HepG2 (cell line): ENCODE results near the gene IQGAP2. TPM values are rescaled to one million over a fixed set of nuclear protein-coding genes. Genes with fewer than 3 reads are reported as not detected.

Source experiments
- ATM ChIP-seq: fragments of 450-650 bp; IDR thresholded peaks from 2 replicates; pipeline ENCODE4 v1.7.1; 2017; ENCODE audit warnings: mild to moderate bottlenecking, borderline replicate concordance
- DPF2 ChIP-seq: sonication (generic); formaldehyde crosslinking; IDR thresholded peaks from 2 replicates; pipeline ENCODE4 v1.4.0; 2020; ENCODE audit warnings: mild to moderate bottlenecking, low read depth, missing genetic modification reagents, borderline replicate concordance
- GTF3A ChIP-seq: sonication (generic); formaldehyde crosslinking; conservative IDR thresholded peaks from 2 replicates; pipeline ENCODE4 v1.4.0; 2020; ENCODE audit warnings: mild to moderate bottlenecking, missing genetic modification reagents
- MYC ChIP-seq: sonication (generic); formaldehyde crosslinking; IDR thresholded peaks from 2 replicates; pipeline ENCODE4 v1.9.0; 2021; ENCODE audit warnings: missing genetic modification reagents, borderline replicate concordance
- POLR2G ChIP-seq: fragments of 200-400 bp; formaldehyde crosslinking; IDR thresholded peaks from 2 replicates; pipeline ENCODE4 v1.6.1; 2018; ENCODE audit warnings: mild to moderate bottlenecking, low read depth, low read length, moderate library complexity
- SP2 ChIP-seq: sonication (generic); formaldehyde crosslinking; IDR thresholded peaks from 2 replicates; pipeline ENCODE4 v1.5.1; 2020; ENCODE audit warnings: mild to moderate bottlenecking, missing genetic modification reagents
- ZBTB1 ChIP-seq: sonication (generic); formaldehyde crosslinking; IDR thresholded peaks from 2 replicates; pipeline ENCODE4 v1.4.0; 2020; ENCODE audit warnings: missing genetic modification reagents, borderline replicate concordance
- ZFP90 ChIP-seq: sonication (generic); formaldehyde crosslinking; IDR thresholded peaks from 2 replicates; pipeline ENCODE4 v1.8.0; 2022; ENCODE audit warnings: missing genetic modification reagents, mild to moderate bottlenecking, inconsistent platforms, borderline replicate concordance
- ZFX ChIP-seq: sonication (generic); formaldehyde crosslinking; IDR thresholded peaks from 2 replicates; pipeline ENCODE4 v1.4.0; 2020; ENCODE audit warnings: mild to moderate bottlenecking, low read depth, missing genetic modification reagents, moderate library complexity
- ZMYM2 ChIP-seq: sonication (generic); formaldehyde crosslinking; IDR thresholded peaks from 2 replicates; pipeline ENCODE4 v1.8.0; 2022; ENCODE audit warnings: mild to moderate bottlenecking, missing genetic modification reagents
- ZNF251 ChIP-seq: sonication (generic); formaldehyde crosslinking; IDR thresholded peaks from 2 replicates; pipeline ENCODE4 v1.9.0; 2021; ENCODE audit warnings: mild to moderate bottlenecking, missing genetic modification reagents
- ZNF607 ChIP-seq: sonication (generic); formaldehyde crosslinking; IDR thresholded peaks from 2 replicates; pipeline ENCODE4 v1.5.1; 2020; ENCODE audit warnings: missing genetic modification reagents, mild to moderate bottlenecking, borderline replicate concordance
- ZNF772 ChIP-seq: sonication (generic); formaldehyde crosslinking; IDR thresholded peaks from 2 replicates; pipeline ENCODE4 v1.5.0; 2020; ENCODE audit warnings: mild to moderate bottlenecking, missing genetic modification reagents
- polyA plus RNA-seq, 8 experiments: library from polyadenylated mRNA; depleted of rRNA in 3 of 8; stranded (reverse) in 7 of 8; unstranded in 1 of 8; fragments of >200 nt; fragmentation: Illumina TruSeq in 4 of 8; extraction: Trizol in 4 of 8; gene quantifications; 2 replicates each; pipeline versions ENCODE4 v1.2.1 to v1.2.3, GENCODE V29; 2011 to 2016; ENCODE audit warnings: low read depth in 4 of 8, missing spikeins in 1 of 8, mixed read lengths in 1 of 8; ENCODE audit not compliant: insufficient read depth in 1 of 8
- total RNA-seq, 5 experiments: library from RNA; depleted of rRNA; stranded (reverse); fragments of >200 nt; fragmentation: Illumina TruSeq; extraction: Trizol; gene quantifications; 2 replicates each; pipeline ENCODE4 v1.2.3, GENCODE V29; 2016; ENCODE audit warnings: low read depth in 1 of 5
- TF ChIP-seq, protein P1 (sequence below): sonication (generic); formaldehyde crosslinking; IDR thresholded peaks from 2 replicates; pipeline ENCODE4 v1.4.0; 2020; ENCODE audit warnings: missing genetic modification reagents
- TF ChIP-seq, protein P2 (sequence below): sonication (generic); formaldehyde crosslinking; IDR thresholded peaks from 2 replicates; pipeline ENCODE4 v1.5.1; 2020; ENCODE audit warnings: missing genetic modification reagents, mild to moderate bottlenecking, borderline replicate concordance
- TF ChIP-seq, protein P3 (sequence below): IDR thresholded peaks from 2 replicates; pipeline ENCODE4 v1.6.1; 2016; ENCODE audit warnings: low read depth, borderline replicate concordance
- TF ChIP-seq, protein P4 (sequence below): sonication (generic); formaldehyde crosslinking; IDR thresholded peaks from 2 replicates; pipeline ENCODE4 v1.5.0; 2020; ENCODE audit warnings: missing genetic modification reagents
- TF ChIP-seq, protein P5 (sequence below): sonication (generic); formaldehyde crosslinking; IDR thresholded peaks from 2 replicates; pipeline ENCODE4 v1.4.0; 2020; ENCODE audit warnings: mild to moderate bottlenecking, missing genetic modification reagents, borderline replicate concordance
- TF ChIP-seq, protein P6 (sequence below): sonication (generic); formaldehyde crosslinking; IDR thresholded peaks from 2 replicates; pipeline ENCODE4 v1.5.0; 2020; ENCODE audit warnings: mild to moderate bottlenecking, missing genetic modification reagents

Gene IQGAP2
- total and polyA plus RNA-seq, 2 of the 13 experiments (the other 11 are each of a cell fraction or from before 2014, with no cell fraction given) = 35.2 to 83.3 TPM

DNA sequence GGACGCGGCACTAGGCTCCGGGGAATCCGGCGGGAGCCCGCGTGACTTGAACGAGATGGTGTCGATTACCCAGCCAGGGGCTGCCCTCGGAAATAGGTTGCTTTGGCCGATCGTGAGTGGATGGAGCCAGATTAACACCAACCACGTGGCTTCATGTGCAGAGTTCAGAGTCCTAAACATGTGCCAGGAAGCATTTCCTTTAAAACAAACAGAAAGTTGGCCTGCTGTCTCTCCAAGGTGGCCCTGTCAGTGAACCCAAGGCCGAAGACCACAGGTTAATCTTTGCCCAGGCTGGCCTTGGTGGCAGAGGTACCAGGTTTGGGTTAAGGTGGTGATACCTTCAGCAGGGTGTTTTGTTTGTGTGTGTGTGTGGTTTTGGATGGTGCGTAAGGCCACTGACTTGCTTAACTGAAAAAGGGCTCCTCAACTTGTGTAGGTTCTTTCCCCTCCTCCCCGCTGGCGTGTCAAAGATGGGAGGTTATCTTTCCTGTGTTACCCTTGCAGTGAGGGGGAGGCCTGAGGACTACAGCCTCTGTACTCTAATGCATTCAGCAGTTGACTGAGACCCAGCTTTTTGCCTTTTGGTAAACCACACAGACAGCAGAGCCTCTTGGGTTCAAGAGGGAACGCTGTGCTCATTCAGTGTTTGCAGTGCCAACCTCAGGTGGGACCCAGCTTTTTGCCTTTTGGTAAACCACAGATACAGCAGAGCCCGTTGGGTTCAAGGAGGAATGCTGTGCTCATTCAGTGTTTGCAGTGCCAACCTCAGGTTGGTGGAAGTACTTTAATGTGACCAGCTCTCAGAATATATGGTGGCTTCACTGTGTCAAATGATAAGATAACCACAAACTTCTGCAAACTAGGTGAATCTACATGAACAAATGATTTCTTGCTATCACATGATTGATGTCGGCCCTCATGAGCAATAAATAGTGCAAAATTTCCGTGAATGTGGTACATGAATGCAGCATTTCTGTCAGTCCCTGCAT, 1.4 kb downstream of the IQGAP2 start (continued):
- peak; percentile 97 for TF ChIP-seq ZMYM2
- TF ChIP-seq DPF2 (CRISPR knock-in tag) = peak; percentile 87
- TF ChIP-seq, protein P1, sequence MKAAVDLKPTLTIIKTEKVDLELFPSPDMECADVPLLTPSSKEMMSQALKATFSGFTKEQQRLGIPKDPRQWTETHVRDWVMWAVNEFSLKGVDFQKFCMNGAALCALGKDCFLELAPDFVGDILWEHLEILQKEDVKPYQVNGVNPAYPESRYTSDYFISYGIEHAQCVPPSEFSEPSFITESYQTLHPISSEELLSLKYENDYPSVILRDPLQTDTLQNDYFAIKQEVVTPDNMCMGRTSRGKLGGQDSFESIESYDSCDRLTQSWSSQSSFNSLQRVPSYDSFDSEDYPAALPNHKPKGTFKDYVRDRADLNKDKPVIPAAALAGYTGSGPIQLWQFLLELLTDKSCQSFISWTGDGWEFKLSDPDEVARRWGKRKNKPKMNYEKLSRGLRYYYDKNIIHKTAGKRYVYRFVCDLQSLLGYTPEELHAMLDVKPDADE (CRISPR knock-in tag) = no peak
- TF ChIP-seq, protein P2, sequence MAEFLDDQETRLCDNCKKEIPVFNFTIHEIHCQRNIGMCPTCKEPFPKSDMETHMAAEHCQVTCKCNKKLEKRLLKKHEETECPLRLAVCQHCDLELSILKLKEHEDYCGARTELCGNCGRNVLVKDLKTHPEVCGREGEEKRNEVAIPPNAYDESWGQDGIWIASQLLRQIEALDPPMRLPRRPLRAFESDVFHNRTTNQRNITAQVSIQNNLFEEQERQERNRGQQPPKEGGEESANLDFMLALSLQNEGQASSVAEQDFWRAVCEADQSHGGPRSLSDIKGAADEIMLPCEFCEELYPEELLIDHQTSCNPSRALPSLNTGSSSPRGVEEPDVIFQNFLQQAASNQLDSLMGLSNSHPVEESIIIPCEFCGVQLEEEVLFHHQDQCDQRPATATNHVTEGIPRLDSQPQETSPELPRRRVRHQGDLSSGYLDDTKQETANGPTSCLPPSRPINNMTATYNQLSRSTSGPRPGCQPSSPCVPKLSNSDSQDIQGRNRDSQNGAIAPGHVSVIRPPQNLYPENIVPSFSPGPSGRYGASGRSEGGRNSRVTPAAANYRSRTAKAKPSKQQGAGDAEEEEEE (CRISPR knock-in tag) = no peak
- TF ChIP-seq, protein P3, sequence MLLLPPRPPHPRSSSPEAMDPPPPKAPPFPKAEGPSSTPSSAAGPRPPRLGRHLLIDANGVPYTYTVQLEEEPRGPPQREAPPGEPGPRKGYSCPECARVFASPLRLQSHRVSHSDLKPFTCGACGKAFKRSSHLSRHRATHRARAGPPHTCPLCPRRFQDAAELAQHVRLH (CRISPR knock-in tag) = peak; percentile 98
- TF ChIP-seq, protein P4, sequence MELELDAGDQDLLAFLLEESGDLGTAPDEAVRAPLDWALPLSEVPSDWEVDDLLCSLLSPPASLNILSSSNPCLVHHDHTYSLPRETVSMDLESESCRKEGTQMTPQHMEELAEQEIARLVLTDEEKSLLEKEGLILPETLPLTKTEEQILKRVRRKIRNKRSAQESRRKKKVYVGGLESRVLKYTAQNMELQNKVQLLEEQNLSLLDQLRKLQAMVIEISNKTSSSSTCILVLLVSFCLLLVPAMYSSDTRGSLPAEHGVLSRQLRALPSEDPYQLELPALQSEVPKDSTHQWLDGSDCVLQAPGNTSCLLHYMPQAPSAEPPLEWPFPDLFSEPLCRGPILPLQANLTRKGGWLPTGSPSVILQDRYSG = peak; percentile 84
- peak; percentile 97 for TF ChIP-seq MYC (CRISPR knock-in tag)
- TF ChIP-seq, protein P5, sequence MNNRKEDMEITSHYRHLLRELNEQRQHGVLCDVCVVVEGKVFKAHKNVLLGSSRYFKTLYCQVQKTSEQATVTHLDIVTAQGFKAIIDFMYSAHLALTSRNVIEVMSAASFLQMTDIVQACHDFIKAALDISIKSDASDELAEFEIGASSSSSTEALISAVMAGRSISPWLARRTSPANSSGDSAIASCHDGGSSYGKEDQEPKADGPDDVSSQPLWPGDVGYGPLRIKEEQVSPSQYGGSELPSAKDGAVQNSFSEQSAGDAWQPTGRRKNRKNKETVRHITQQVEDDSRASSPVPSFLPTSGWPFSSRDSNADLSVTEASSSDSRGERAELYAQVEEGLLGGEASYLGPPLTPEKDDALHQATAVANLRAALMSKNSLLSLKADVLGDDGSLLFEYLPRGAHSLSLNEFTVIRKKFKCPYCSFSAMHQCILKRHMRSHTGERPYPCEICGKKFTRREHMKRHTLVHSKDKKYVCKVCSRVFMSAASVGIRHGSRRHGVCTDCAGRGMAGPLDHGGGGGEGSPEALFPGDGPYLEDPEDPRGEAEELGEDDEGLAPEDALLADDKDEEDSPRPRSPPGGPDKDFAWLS (CRISPR knock-in tag) = no peak
- TF ChIP-seq, protein P6, sequence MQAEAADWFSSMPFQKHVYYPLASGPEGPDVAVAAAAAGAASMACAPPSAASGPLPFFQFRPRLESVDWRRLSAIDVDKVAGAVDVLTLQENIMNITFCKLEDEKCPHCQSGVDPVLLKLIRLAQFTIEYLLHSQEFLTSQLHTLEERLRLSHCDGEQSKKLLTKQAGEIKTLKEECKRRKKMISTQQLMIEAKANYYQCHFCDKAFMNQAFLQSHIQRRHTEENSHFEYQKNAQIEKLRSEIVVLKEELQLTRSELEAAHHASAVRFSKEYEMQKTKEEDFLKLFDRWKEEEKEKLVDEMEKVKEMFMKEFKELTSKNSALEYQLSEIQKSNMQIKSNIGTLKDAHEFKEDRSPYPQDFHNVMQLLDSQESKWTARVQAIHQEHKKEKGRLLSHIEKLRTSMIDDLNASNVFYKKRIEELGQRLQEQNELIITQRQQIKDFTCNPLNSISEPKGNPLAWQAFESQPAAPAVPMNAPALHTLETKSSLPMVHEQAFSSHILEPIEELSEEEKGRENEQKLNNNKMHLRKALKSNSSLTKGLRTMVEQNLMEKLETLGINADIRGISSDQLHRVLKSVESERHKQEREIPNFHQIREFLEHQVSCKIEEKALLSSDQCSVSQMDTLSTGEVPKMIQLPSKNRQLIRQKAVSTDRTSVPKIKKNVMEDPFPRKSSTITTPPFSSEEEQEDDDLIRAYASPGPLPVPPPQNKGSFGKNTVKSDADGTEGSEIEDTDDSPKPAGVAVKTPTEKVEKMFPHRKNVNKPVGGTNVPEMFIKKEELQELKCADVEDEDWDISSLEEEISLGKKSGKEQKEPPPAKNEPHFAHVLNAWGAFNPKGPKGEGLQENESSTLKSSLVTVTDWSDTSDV = no peak
- TF ChIP-seq ATM = no peak
- TF ChIP-seq SP2 = 0 out of 2 replicates have a peak, but pooled peaks have one; percentile 45
- no peak for TF ChIP-seq ZFP90 (CRISPR knock-in tag)
- TF ChIP-seq ZFX (CRISPR knock-in tag) = peak; percentile 85
- peak; percentile 92 for TF ChIP-seq ZNF772 (CRISPR knock-in tag)
- TF ChIP-seq ZNF607 (CRISPR knock-in tag) = peak; percentile 71; the same call in 1 of the 2 replicates
- TF ChIP-seq ZBTB1 (CRISPR knock-in tag) = no peak
- TF ChIP-seq POLR2G = peak; percentile 68
- no peak for TF ChIP-seq ZNF251 (CRISPR knock-in tag)
- no peak for TF ChIP-seq GTF3A (CRISPR knock-in tag)
